Tibial artery (tissue), 4 donors: ENCODE measurements around the gene FANCC.

Experiments used
- DNase-seq, 2 donors: peaks; one replicate each; pipeline ENCODE4 v3.0.0-alpha.2; 2019
- H3K27ac ChIP-seq, 2 donors: fragments of 200-600 bp; sonication (generic) in 1 of 2; 1 replicate in 1 of 2; 2 replicates in 1 of 2; pipeline ENCODE4 v1.5.1; 2018 to 2019; ENCODE audit warnings: mild to moderate bottlenecking in 1 of 2
- H3K27me3 ChIP-seq, 2 donors: fragments of 200-600 bp; sonication (generic) in 1 of 2; one replicate each; pipeline versions ENCODE4 v1.5.1 to v1.6.0; 2016 to 2019
- H3K36me3 ChIP-seq, 3 donors: fragments of 200-600 bp; sonication (generic) in 2 of 3; one replicate each; pipeline ENCODE4 v1.5.1; 2016 to 2019; ENCODE audit warnings: mild to moderate bottlenecking in 2 of 3
- H3K4me1 ChIP-seq, 4 donors: fragments of 200-600 bp; sonication (generic) in 2 of 4; 1 replicate in 3 of 4; 2 replicates in 1 of 4; pipeline ENCODE4 v1.5.1; 2016 to 2019
- H3K4me3 ChIP-seq, 2 donors: fragments of 200-600 bp; sonication (generic) in 1 of 2; 1 replicate in 1 of 2; 2 replicates in 1 of 2; pipeline ENCODE4 v1.5.1; 2018 to 2019; ENCODE audit warnings: mild to moderate bottlenecking in 2 of 2
- H3K9me3 ChIP-seq, 3 donors: fragments of 200-600 bp; sonication (generic) in 1 of 3; one replicate each; pipeline ENCODE4 v1.5.1; 2016 to 2019
- intact Hi-C: fragments of 100-400 bp; cut with DNase I; formaldehyde crosslinking; loops from one replicate; pipeline ENCODE4 v1.15.0; 2023; ENCODE audit warnings: low total_unique reads
- TF ChIP-seq, protein P1 (sequence below), 2 experiments: fragments of 200-600 bp in 1 of 2; fragments of 450-650 bp in 1 of 2; IDR thresholded peaks; one replicate each; pipeline ENCODE4 v1.5.1; 2017 to 2019; ENCODE audit warnings: antibody characterized with exemption in 2 of 2, mild to moderate bottlenecking in 1 of 2, moderate library complexity in 1 of 2

The FANCC gene

DNA sequence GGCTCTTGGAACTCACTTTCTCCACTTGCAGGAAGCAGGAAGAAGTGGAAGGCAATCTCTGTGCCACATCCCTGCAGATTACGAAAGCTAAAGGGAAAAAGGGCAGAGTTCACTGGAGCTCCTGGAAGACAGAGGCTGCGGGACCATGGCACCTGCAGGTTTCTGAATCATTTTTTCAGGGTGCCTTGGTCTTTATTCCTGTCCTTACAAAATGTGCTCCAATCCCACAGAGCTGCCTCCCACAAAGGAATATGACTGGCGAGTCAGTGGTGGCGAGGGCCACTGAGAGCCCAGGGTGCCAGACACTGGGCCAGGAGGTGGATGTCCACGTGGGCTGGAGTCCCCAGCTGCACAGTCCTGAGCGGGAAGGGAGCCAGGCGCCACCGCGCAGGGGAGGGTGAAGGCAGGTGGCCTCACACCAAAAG is 183.0 kb downstream of the FANCC start:
- DNase-seq = no peak
- no peak overlapping the region for H3K27ac ChIP-seq
- H3K27me3 ChIP-seq = no peaks in the 10 kb centered on the region
- H3K36me3 ChIP-seq = no peaks in the 10 kb centered on the region
- intact Hi-C loops = loop anchor here (5.0 kb wide), 1 partner anchor 452 kb away; no protein-coding TSS in a partner anchor
- TF ChIP-seq, protein P1, sequence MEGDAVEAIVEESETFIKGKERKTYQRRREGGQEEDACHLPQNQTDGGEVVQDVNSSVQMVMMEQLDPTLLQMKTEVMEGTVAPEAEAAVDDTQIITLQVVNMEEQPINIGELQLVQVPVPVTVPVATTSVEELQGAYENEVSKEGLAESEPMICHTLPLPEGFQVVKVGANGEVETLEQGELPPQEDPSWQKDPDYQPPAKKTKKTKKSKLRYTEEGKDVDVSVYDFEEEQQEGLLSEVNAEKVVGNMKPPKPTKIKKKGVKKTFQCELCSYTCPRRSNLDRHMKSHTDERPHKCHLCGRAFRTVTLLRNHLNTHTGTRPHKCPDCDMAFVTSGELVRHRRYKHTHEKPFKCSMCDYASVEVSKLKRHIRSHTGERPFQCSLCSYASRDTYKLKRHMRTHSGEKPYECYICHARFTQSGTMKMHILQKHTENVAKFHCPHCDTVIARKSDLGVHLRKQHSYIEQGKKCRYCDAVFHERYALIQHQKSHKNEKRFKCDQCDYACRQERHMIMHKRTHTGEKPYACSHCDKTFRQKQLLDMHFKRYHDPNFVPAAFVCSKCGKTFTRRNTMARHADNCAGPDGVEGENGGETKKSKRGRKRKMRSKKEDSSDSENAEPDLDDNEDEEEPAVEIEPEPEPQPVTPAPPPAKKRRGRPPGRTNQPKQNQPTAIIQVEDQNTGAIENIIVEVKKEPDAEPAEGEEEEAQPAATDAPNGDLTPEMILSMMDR (IDR thresholded peaks at IDR 0.05) = no peak
- no peak overlapping the region for H3K4me3 ChIP-seq
- no peaks in the 10 kb centered on the region for H3K9me3 ChIP-seq
- peaks cover 0 to 4% (median 2%) of the 10 kb centered on the region in 4 donors for H3K4me1 ChIP-seq

DNA sequence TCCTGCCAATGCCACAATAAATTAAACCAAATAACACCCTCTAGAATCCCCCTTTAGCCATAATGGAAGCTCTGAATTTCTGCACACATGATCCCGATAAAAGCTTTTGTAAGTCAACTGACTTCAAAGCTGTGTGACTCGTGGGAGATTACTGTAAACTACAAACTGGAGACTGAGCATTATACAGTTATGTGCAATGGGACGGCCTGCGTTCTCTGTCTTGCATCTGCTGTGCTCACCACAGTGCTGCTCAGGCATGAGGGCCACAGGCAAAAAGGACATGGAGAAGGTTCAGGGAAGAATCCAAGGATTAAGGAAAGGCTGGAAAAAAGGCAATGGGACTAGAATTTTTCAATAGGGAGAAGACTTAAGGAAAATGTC is 184.2 kb downstream of the FANCC start:
- H3K9me3 ChIP-seq = no peaks in the 10 kb centered on the region
- TF ChIP-seq, protein P1 (IDR thresholded peaks at IDR 0.05) = no peak
- intact Hi-C loops = loop anchor here (5.0 kb wide), 1 partner anchor 451 kb away; no protein-coding TSS in a partner anchor
- H3K4me3 ChIP-seq = no peak overlapping the region
- peaks cover 0 to 4% (median 2%) of the 10 kb centered on the region in 4 donors for H3K4me1 ChIP-seq
- no peak for DNase-seq
- no peak overlapping the region for H3K27ac ChIP-seq
- no peaks in the 10 kb centered on the region for H3K36me3 ChIP-seq
- H3K27me3 ChIP-seq = no peaks in the 10 kb centered on the region

DNA sequence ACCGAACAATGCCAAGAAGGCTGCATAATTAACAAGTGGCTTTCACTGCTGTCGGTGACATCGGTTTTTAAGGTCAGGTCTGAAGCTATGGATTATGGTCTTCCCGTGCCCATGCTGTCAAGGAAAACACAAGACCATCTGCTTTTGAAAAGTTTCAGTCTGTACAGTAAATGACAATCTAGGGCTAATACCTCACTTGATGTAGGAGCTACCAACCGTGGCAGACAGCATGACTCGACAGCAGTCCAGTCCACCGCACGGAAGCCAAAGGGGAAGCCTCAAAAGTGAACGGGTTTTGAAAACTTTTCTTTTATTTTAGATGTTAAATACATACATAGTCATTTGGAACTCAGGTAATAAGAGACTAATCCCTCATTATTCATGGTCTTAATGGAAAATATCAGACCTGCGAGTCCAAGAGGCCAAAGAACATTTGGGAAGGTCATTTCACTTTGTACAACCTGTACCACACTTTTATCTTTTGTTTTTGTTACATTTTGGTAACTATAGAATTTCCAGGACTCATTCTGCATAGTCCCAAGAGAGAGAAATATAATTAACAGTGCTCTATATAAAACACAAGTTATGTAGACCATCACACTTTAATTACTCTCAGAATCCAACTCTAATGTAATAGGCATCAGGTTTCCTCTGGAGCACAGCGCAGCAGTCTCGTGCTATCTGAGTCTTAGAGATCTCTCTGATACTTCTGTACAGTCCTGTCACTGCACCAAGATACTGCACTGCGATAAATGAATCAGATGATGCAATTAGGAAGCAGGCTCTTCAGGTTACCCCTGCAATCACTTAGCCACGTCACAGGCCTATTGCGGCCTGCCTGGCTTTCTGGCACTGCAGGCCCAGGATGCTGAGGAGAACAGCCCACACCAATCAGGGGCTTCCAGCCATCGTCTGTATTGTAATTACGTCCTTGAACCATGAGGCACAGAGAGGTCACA is 184.9 kb downstream of the FANCC start:
- H3K4me1 ChIP-seq = peaks cover 0 to 8% (median 2%) of the 10 kb centered on the region in 4 donors
- no peaks in the 10 kb centered on the region for H3K9me3 ChIP-seq
- H3K27ac ChIP-seq = no peak overlapping the region
- intact Hi-C loops = loop anchor here (5.0 kb wide), 1 partner anchor 450 kb away; no protein-coding TSS in a partner anchor
- no peaks in the 10 kb centered on the region for H3K36me3 ChIP-seq
- DNase-seq = no peak
- no peak overlapping the region for H3K4me3 ChIP-seq
- TF ChIP-seq, protein P1 (IDR thresholded peaks at IDR 0.05) = no peak
- H3K27me3 ChIP-seq = no peaks in the 10 kb centered on the region

GRCh38 chr9:95131023-95131943 is 186.2 kb downstream of the FANCC start:
- intact Hi-C loops = loop anchor here (5.0 kb wide), 1 partner anchor 449 kb away; no protein-coding TSS in a partner anchor
- no peaks in the 10 kb centered on the region for H3K36me3 ChIP-seq
- peaks cover 0 to 21% (median 8%) of the 10 kb centered on the region in 4 donors for H3K4me1 ChIP-seq
- H3K27ac ChIP-seq = no peak overlapping the region
- no peaks in the 10 kb centered on the region for H3K9me3 ChIP-seq
- H3K27me3 ChIP-seq = no peaks in the 10 kb centered on the region
- H3K4me3 ChIP-seq = no peak overlapping the region
- TF ChIP-seq, protein P1 (IDR thresholded peaks at IDR 0.05) = peak; percentile 81 to 85
- peak in 1 of 2 donors; percentile 76 for DNase-seq

DNA sequence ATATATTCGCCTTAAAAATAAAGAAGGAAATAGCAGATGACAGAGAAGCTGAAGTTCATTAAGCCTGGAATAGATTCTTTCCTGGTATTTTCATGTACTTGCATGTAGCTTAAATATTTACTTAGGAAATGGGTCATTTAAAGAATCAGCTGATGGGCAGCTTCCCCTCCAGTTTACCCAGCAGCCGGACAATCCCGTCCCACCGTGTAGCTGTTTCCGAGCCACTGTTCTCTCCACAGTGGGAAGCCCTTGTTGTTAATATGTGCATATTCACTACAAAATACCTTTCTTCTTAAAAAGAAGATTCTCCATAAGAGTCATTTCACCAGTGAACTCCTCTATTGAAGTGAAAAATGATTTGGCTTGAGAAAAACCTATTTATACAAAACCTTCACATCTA is 187.0 kb downstream of the FANCC start:
- no peaks in the 10 kb centered on the region for H3K36me3 ChIP-seq
- no peak overlapping the region for H3K27ac ChIP-seq
- TF ChIP-seq, protein P1 (IDR thresholded peaks at IDR 0.05) = no peak
- no peaks in the 10 kb centered on the region for H3K27me3 ChIP-seq
- DNase-seq = no peak
- H3K4me1 ChIP-seq = peaks cover 0 to 29% (median 13%) of the 10 kb centered on the region in 4 donors
- H3K9me3 ChIP-seq = no peaks in the 10 kb centered on the region
- intact Hi-C loops = loop anchor here (5.0 kb wide), 1 partner anchor 448 kb away; no protein-coding TSS in a partner anchor
- no peak overlapping the region for H3K4me3 ChIP-seq
